ENCODE measurements around the gene STX16. TPM values are rescaled to one million over a fixed set of nuclear protein-coding genes. Genes with fewer than 3 reads are reported as not detected.

The STX16 gene
- total RNA-seq, 1 experiment from 2014 or later = 89.1 TPM

DNA sequence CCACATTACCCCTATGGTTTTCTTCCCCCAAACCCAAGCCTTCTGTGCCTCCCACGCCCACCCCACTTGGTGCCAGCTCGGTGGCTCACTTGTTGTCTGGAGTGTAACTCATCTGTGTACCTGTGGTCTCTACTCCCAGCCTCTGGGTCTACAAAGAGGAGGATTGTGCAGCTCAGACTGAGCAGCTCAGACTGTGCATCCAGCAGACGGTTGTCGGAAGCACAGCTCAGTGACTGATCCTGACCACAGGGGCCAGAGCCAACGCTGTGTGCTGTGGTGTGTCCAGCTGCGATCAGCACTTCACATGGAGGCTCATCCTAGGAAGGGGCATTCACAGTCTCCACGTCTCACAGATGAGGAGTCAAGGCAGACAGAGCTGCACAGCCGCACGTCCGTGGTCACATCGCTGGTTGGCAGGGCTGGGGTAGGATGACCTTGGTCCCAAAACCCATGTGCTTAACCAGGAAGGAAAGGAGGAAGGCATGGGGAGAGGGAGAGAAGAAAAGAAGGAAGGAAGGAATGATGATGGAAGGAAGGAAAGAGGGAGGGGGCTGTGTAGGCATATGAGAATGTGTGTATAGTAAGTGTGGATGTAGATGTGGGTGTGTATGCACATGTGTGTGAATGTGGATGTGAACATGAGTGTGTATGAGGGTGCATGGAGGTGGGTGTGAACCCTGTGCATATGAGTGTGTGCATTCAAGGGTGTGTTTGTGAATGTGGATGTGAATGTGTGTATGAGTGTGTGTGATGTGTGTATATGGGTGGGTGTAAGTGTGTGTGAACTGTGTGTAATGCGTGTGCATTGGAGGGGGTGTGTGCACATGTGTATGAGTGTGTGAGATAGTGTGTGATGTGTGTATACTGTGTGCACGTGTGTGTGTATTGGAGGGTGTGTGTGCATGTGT lies 28.2 kb upstream of the STX16 start:
- Mint-ChIP-seq H3K27me3 (ENCODE audit: low read depth) (peaks cover 25% of the 10 kb centered on the region), H3K36me3 (peaks cover 8% of the 10 kb centered on the region), H3K9me3 (peaks cover 16% of the 10 kb centered on the region), H3K27ac (no peak overlapping the region), H3K4me3 (no peak overlapping the region), H3K4me1 (peaks cover 23% of the 10 kb centered on the region)
- TF ChIP-seq, protein P1, sequence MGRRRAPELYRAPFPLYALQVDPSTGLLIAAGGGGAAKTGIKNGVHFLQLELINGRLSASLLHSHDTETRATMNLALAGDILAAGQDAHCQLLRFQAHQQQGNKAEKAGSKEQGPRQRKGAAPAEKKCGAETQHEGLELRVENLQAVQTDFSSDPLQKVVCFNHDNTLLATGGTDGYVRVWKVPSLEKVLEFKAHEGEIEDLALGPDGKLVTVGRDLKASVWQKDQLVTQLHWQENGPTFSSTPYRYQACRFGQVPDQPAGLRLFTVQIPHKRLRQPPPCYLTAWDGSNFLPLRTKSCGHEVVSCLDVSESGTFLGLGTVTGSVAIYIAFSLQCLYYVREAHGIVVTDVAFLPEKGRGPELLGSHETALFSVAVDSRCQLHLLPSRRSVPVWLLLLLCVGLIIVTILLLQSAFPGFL (CRISPR knock-in tag; IDR thresholded peaks at IDR 0.05; ENCODE audit: borderline replicate concordance) = no peak
- no peak for TF ChIP-seq JAZF1 (CRISPR knock-in tag; IDR thresholded peaks at IDR 0.05)
- TF ChIP-seq ZBTB21 (CRISPR knock-in tag; IDR thresholded peaks at IDR 0.05; ENCODE audit: borderline replicate concordance) = no peak
- TF ChIP-seq TEAD4 (CRISPR knock-in tag; IDR thresholded peaks at IDR 0.05) = no peak
- TF ChIP-seq HMGA2 (CRISPR knock-in tag; IDR thresholded peaks at IDR 0.05) = no peak
- TF ChIP-seq ATF1 (CRISPR knock-in tag; IDR thresholded peaks at IDR 0.05) = no peak
- no peak for TF ChIP-seq ESRRA (CRISPR knock-in tag; IDR thresholded peaks at IDR 0.05; ENCODE audit: borderline replicate concordance)
- TF ChIP-seq, protein P2, sequence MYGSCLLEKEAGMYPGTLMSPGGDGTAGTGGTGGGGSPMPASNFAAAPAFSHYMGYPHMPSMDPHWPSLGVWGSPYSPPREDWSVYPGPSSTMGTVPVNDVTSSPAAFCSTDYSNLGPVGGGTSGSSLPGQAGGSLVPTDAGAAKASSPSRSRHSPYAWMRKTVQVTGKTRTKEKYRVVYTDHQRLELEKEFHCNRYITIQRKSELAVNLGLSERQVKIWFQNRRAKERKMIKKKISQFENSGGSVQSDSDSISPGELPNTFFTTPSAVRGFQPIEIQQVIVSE (CRISPR knock-in tag; IDR thresholded peaks at IDR 0.05; ENCODE audit: borderline replicate concordance) = no peak
- ChIA-PET CTCF (interaction anchor here (1.1 to 2.1 kb wide), 7 partner anchors 14 to 216 kb away, joined by 3 to 10 read pairs (median 5); partner anchors contain the start of gene STX16), POLR2A (no interaction called here)
- ATAC-seq = no peak
- no peak for DNase-seq (ENCODE audit: low spot score)

DNA sequence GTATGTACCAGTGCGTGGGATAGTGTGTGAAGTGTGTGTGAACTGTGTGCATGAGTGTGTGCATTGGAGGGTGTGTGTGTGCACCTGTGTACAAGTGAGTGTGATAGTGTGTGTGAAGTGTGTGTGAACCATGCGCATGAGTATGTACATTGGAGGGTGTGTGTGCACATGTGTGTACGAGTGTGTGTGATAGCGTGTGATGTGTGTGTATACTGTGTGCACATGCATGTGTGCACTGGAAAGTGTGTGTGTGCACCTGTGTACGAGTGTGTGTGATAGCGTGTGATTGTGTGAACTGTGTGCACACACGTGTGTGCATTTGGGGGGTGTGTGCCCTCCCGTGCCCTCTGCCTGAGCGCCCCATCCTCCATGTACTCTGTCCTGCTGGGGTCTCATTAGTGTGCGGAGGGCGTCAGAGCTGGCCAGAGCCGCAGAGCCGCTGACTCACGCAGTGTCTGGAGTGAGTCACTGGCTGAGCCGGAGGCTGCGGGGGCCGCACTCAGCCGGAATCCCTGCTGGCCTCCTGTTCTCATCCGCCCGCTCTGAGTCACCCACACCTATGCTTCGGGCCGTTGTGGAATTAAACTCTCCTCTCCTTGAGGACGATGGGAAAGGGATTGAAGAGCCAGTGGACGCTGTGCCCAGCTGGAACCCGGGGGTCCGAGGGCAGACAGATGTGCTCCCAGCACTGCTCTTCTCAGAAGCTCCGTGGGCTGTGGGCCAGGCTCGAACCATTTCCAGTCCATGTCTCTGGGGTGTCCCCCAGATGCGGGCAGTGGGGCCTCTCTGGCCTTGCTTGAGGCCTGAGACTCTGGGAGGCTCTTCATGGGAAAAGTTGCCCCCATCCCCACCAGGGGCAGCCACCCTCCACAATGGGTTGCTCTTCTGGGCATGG lies 27.3 kb upstream of the STX16 start:
- H3K9me3 Mint-ChIP-seq = peaks cover 12% of the 10 kb centered on the region
- ChIA-PET POLR2A (no interaction called here), CTCF (no interaction called here)
- H3K27ac Mint-ChIP-seq = no peak overlapping the region
- peaks cover 16% of the 10 kb centered on the region for H3K27me3 Mint-ChIP-seq (ENCODE audit: low read depth)
- peaks cover 14% of the 10 kb centered on the region for H3K4me1 Mint-ChIP-seq
- DNase-seq (ENCODE audit: low spot score) (no peak), ATAC-seq (no peak)
- TF ChIP-seq, protein P3, sequence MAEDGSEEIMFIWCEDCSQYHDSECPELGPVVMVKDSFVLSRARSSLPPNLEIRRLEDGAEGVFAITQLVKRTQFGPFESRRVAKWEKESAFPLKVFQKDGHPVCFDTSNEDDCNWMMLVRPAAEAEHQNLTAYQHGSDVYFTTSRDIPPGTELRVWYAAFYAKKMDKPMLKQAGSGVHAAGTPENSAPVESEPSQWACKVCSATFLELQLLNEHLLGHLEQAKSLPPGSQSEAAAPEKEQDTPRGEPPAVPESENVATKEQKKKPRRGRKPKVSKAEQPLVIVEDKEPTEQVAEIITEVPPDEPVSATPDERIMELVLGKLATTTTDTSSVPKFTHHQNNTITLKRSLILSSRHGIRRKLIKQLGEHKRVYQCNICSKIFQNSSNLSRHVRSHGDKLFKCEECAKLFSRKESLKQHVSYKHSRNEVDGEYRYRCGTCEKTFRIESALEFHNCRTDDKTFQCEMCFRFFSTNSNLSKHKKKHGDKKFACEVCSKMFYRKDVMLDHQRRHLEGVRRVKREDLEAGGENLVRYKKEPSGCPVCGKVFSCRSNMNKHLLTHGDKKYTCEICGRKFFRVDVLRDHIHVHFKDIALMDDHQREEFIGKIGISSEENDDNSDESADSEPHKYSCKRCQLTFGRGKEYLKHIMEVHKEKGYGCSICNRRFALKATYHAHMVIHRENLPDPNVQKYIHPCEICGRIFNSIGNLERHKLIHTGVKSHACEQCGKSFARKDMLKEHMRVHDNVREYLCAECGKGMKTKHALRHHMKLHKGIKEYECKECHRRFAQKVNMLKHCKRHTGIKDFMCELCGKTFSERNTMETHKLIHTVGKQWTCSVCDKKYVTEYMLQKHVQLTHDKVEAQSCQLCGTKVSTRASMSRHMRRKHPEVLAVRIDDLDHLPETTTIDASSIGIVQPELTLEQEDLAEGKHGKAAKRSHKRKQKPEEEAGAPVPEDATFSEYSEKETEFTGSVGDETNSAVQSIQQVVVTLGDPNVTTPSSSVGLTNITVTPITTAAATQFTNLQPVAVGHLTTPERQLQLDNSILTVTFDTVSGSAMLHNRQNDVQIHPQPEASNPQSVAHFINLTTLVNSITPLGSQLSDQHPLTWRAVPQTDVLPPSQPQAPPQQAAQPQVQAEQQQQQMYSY (CRISPR knock-in tag; IDR thresholded peaks at IDR 0.05) = 0 out of 2 replicates have a peak, but pooled peaks have one; percentile 26
- TF ChIP-seq, protein P4, sequence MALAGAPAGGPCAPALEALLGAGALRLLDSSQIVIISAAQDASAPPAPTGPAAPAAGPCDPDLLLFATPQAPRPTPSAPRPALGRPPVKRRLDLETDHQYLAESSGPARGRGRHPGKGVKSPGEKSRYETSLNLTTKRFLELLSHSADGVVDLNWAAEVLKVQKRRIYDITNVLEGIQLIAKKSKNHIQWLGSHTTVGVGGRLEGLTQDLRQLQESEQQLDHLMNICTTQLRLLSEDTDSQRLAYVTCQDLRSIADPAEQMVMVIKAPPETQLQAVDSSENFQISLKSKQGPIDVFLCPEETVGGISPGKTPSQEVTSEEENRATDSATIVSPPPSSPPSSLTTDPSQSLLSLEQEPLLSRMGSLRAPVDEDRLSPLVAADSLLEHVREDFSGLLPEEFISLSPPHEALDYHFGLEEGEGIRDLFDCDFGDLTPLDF (CRISPR knock-in tag; IDR thresholded peaks at IDR 0.05) = no peak
- TF ChIP-seq, protein P5, sequence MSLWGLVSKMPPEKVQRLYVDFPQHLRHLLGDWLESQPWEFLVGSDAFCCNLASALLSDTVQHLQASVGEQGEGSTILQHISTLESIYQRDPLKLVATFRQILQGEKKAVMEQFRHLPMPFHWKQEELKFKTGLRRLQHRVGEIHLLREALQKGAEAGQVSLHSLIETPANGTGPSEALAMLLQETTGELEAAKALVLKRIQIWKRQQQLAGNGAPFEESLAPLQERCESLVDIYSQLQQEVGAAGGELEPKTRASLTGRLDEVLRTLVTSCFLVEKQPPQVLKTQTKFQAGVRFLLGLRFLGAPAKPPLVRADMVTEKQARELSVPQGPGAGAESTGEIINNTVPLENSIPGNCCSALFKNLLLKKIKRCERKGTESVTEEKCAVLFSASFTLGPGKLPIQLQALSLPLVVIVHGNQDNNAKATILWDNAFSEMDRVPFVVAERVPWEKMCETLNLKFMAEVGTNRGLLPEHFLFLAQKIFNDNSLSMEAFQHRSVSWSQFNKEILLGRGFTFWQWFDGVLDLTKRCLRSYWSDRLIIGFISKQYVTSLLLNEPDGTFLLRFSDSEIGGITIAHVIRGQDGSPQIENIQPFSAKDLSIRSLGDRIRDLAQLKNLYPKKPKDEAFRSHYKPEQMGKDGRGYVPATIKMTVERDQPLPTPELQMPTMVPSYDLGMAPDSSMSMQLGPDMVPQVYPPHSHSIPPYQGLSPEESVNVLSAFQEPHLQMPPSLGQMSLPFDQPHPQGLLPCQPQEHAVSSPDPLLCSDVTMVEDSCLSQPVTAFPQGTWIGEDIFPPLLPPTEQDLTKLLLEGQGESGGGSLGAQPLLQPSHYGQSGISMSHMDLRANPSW (CRISPR knock-in tag; conservative IDR thresholded peaks at IDR 0.05; ENCODE audit: low read depth) = no peak
- no peak overlapping the region for H3K4me3 Mint-ChIP-seq
- no peaks in the 10 kb centered on the region; the same call in 1 of the 2 replicates for H3K36me3 Mint-ChIP-seq

Data from WTC11 (cell line).